HepG2 (cell line): ENCODE data around the gene PLXDC2. TPM values are rescaled to one million over a fixed set of nuclear protein-coding genes. Genes with fewer than 3 reads are reported as not detected.

Experiments
- DZIP1 ChIP-seq: sonication (generic); formaldehyde crosslinking; IDR thresholded peaks from 2 replicates; pipeline ENCODE4 v1.5.0; 2020; ENCODE audit warnings: mild to moderate bottlenecking, missing genetic modification reagents
- FOXC1 ChIP-seq: sonication (generic); formaldehyde crosslinking; IDR thresholded peaks from 2 replicates; pipeline ENCODE4 v1.8.0; 2022; ENCODE audit warnings: mild to moderate bottlenecking, missing genetic modification reagents, borderline replicate concordance
- FOXK1 ChIP-seq: sonication (generic); formaldehyde crosslinking; IDR thresholded peaks from 2 replicates; pipeline ENCODE4 v1.4.0; 2020; ENCODE audit warnings: low read depth, missing genetic modification reagents, borderline replicate concordance
- GATAD1 ChIP-seq: IDR thresholded peaks from 2 replicates; pipeline ENCODE4 v1.6.1; 2016; ENCODE audit warnings: missing genetic modification reagents, missing compliant biosample characterization
- GLI4 ChIP-seq: sonication (generic); formaldehyde crosslinking; IDR thresholded peaks from 2 replicates; pipeline ENCODE4 v1.5.1; 2020; ENCODE audit warnings: missing genetic modification reagents, mild to moderate bottlenecking, moderate library complexity, borderline replicate concordance
- HOXA3 ChIP-seq: sonication (generic); formaldehyde crosslinking; IDR thresholded peaks from 2 replicates; pipeline ENCODE4 v1.5.0; 2020; ENCODE audit warnings: missing genetic modification reagents
- MAFG ChIP-seq: sonication (generic); formaldehyde crosslinking; IDR thresholded peaks from 2 replicates; pipeline ENCODE4 v1.5.1; 2020; ENCODE audit warnings: mild to moderate bottlenecking, missing genetic modification reagents
- MAFK ChIP-seq, 2 experiments: IDR thresholded peaks in 1 of 2; conservative IDR thresholded peaks in 1 of 2; 2 replicates each; pipeline ENCODE4 v1.6.1; 2011; ENCODE audit warnings: improper control_type of control experiment in 2 of 2, low read length in 2 of 2
- MEIS2 ChIP-seq: sonication (generic); formaldehyde crosslinking; IDR thresholded peaks from 2 replicates; pipeline ENCODE4 v1.9.0; 2021; ENCODE audit warnings: mild to moderate bottlenecking, missing genetic modification reagents
- MIXL1 ChIP-seq: IDR thresholded peaks from 2 replicates; pipeline ENCODE4 v1.6.1; 2016
- MXD4 ChIP-seq: IDR thresholded peaks from 2 replicates; pipeline ENCODE4 v1.6.1; 2016; ENCODE audit warnings: mild to moderate bottlenecking, missing biosample characterization, missing genetic modification reagents
- RFX5 ChIP-seq: IDR thresholded peaks from 2 replicates; pipeline ENCODE4 v1.6.1; 2011; ENCODE audit warnings: low read depth, low read length, improper control_type of control experiment
- SMC3 ChIP-seq: IDR thresholded peaks from 2 replicates; pipeline ENCODE4 v1.6.1; 2011; ENCODE audit warnings: low read length, improper control_type of control experiment
- TGIF2 ChIP-seq: IDR thresholded peaks from 2 replicates; pipeline ENCODE4 v1.6.1; 2016; ENCODE audit warnings: control low read depth, missing compliant biosample characterization
- TSC22D2 ChIP-seq: sonication (generic); formaldehyde crosslinking; IDR thresholded peaks from 2 replicates; pipeline ENCODE4 v1.5.1; 2020; ENCODE audit warnings: missing genetic modification reagents, mild to moderate bottlenecking, borderline replicate concordance
- U2AF1 ChIP-seq: fragments of 200-400 bp; formaldehyde crosslinking; optimal IDR thresholded peaks from 2 replicates; pipeline ENCODE3; 2017; ENCODE audit warnings: mild to moderate bottlenecking, low read depth, low read length
- ZBTB7B ChIP-seq: sonication (generic); formaldehyde crosslinking; IDR thresholded peaks from 2 replicates; pipeline ENCODE4 v1.4.0; 2020; ENCODE audit warnings: missing genetic modification reagents
- ZBTB8A ChIP-seq: sonication (generic); formaldehyde crosslinking; IDR thresholded peaks from 2 replicates; pipeline ENCODE4 v1.4.0; 2020; ENCODE audit warnings: mild to moderate bottlenecking, low read depth, missing genetic modification reagents, borderline replicate concordance
- ZNF367 ChIP-seq: sonication (generic); formaldehyde crosslinking; IDR thresholded peaks from 2 replicates; pipeline ENCODE4 v1.4.0; 2020; ENCODE audit warnings: missing genetic modification reagents, borderline replicate concordance
- ZNF776 ChIP-seq: sonication (generic); formaldehyde crosslinking; IDR thresholded peaks from 2 replicates; pipeline ENCODE4 v1.4.0; 2020; ENCODE audit warnings: mild to moderate bottlenecking, missing genetic modification reagents
- polyA plus RNA-seq, 8 experiments: library from polyadenylated mRNA; depleted of rRNA in 3 of 8; stranded (reverse) in 7 of 8; unstranded in 1 of 8; fragments of >200 nt; fragmentation: Illumina TruSeq in 4 of 8; extraction: Trizol in 4 of 8; gene quantifications; 2 replicates each; pipeline versions ENCODE4 v1.2.1 to v1.2.3, GENCODE V29; 2011 to 2016; ENCODE audit warnings: low read depth in 4 of 8, missing spikeins in 1 of 8, mixed read lengths in 1 of 8; ENCODE audit not compliant: insufficient read depth in 1 of 8
- total RNA-seq, 5 experiments: library from RNA; depleted of rRNA; stranded (reverse); fragments of >200 nt; fragmentation: Illumina TruSeq; extraction: Trizol; gene quantifications; 2 replicates each; pipeline ENCODE4 v1.2.3, GENCODE V29; 2016; ENCODE audit warnings: low read depth in 1 of 5
- TF ChIP-seq, protein P1 (sequence below): sonication (generic); formaldehyde crosslinking; IDR thresholded peaks from 2 replicates; pipeline ENCODE4 v1.4.0; 2020; ENCODE audit warnings: mild to moderate bottlenecking, missing genetic modification reagents
- TF ChIP-seq, protein P2 (sequence below): sonication (generic); formaldehyde crosslinking; IDR thresholded peaks from 2 replicates; pipeline ENCODE4 v1.4.0; 2020; ENCODE audit warnings: missing genetic modification reagents, low read depth, mild to moderate bottlenecking, borderline replicate concordance
- TF ChIP-seq, protein P3 (sequence below): IDR thresholded peaks from 2 replicates; pipeline ENCODE4 v1.6.1; 2018; ENCODE audit warnings: missing genetic modification reagents, mild to moderate bottlenecking, missing compliant biosample characterization
- TF ChIP-seq, protein P4 (sequence below): IDR thresholded peaks from 2 replicates; pipeline ENCODE4 v1.6.1; 2016; ENCODE audit warnings: missing genetic modification reagents, missing compliant biosample characterization

Gene PLXDC2
- total and polyA plus RNA-seq, 2 of the 13 experiments (the other 11 are each of a cell fraction or from before 2014, with no cell fraction given) = 2.1 to 2.4 TPM

- TF ChIP-seq, protein P1, sequence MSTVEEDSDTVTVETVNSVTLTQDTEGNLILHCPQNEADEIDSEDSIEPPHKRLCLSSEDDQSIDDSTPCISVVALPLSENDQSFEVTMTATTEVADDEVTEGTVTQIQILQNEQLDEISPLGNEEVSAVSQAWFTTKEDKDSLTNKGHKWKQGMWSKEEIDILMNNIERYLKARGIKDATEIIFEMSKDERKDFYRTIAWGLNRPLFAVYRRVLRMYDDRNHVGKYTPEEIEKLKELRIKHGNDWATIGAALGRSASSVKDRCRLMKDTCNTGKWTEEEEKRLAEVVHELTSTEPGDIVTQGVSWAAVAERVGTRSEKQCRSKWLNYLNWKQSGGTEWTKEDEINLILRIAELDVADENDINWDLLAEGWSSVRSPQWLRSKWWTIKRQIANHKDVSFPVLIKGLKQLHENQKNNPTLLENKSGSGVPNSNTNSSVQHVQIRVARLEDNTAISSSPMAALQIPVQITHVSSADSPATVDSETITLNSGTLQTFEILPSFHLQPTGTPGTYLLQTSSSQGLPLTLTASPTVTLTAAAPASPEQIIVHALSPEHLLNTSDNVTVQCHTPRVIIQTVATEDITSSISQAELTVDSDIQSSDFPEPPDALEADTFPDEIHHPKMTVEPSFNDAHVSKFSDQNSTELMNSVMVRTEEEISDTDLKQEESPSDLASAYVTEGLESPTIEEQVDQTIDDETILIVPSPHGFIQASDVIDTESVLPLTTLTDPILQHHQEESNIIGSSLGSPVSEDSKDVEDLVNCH = no peak
- TF ChIP-seq MAFG (no peak), DZIP1 (no peak), MIXL1 (CRISPR knock-in tag) (peak; percentile 73), GLI4 (no peak), TSC22D2 (CRISPR knock-in tag) (no peak), HOXA3 (CRISPR knock-in tag) (no peak), RFX5 (no peak), ZBTB7B (no peak), ZNF776 (CRISPR knock-in tag) (no peak), SMC3 (no peak), GATAD1 (CRISPR knock-in tag) (no peak), ZBTB8A (CRISPR knock-in tag) (no peak), FOXK1 (CRISPR knock-in tag) (0 out of 2 replicates have a peak, but pooled peaks have one; percentile 30), FOXC1 (CRISPR knock-in tag) (no peak), MXD4 (CRISPR knock-in tag) (no peak), TGIF2 (no peak), ZNF367 (no peak), MEIS2 (CRISPR knock-in tag) (no peak), MAFK (conservative IDR thresholded peaks at IDR 0.05 in 1 of 2, IDR thresholded peaks at IDR 0.05 in 1 of 2; ENCODE audit: low read length in 2 of 2) (no peak), U2AF1 (no peak)
- TF ChIP-seq, protein P2, sequence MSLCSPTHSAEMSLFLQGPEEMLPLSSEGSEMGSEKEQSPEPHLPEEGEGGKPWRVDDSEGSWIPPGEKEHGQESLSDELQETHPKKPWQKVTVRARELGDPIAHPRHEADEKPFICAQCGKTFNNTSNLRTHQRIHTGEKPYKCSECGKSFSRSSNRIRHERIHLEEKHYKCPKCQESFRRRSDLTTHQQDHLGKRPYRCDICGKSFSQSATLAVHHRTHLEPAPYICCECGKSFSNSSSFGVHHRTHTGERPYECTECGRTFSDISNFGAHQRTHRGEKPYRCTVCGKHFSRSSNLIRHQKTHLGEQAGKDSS (CRISPR knock-in tag) = no peak
- TF ChIP-seq, protein P3, sequence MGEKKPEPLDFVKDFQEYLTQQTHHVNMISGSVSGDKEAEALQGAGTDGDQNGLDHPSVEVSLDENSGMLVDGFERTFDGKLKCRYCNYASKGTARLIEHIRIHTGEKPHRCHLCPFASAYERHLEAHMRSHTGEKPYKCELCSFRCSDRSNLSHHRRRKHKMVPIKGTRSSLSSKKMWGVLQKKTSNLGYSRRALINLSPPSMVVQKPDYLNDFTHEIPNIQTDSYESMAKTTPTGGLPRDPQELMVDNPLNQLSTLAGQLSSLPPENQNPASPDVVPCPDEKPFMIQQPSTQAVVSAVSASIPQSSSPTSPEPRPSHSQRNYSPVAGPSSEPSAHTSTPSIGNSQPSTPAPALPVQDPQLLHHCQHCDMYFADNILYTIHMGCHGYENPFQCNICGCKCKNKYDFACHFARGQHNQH (CRISPR knock-in tag) = no peak
- TF ChIP-seq, protein P4, sequence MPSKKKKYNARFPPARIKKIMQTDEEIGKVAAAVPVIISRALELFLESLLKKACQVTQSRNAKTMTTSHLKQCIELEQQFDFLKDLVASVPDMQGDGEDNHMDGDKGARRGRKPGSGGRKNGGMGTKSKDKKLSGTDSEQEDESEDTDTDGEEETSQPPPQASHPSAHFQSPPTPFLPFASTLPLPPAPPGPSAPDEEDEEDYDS (CRISPR knock-in tag) = no peak
Measured at GRCh38 chr10:20276127-20276979, 460.1 kb downstream of the PLXDC2 start (continued).
